ENCODE data around the gene ATRAID.
A peak's percentile ranks its signal among the peaks of the same experiment; 100 is the strongest.

The ATRAID gene

GRCh38 chr2:27211943-27212625, at the start of gene ATRAID, which contains the start of gene SLC5A6:
ATRAID (plus strand) TSS chr2:27212041; CDS start chr2:27212369, 328 bp downstream.
SLC5A6 (minus strand) TSS chr2:27212268; CDS start chr2:27207650, 4,618 bp downstream.
- Histone ChIP-seq H2AFZ (ENCODE audit: low read length) (peak within 1 kb of the TSS; percentile 24; the same call in 1 of the 2 replicates), H4K20me1 (ENCODE audit: insufficient read depth, low read length) (no peaks in the 10 kb centered on the region), H3K9ac (ENCODE audit: low read length) (peak within 1 kb of the TSS; percentile 97), H3K27ac (ENCODE audit: low read depth, low read length, poor library complexity, severe bottlenecking) (peak within 1 kb of the TSS; percentile 80), H3K9me2 (ENCODE audit: low read depth, low read length) (no peaks in the 10 kb centered on the region), H3K79me2 (ENCODE audit: insufficient read depth, low read length) (no peaks in the 10 kb centered on the region), H3K4me1 (ENCODE audit: insufficient read depth, low read length, severe bottlenecking) (peaks cover 37% of the 10 kb centered on the region), H3K27me3 (ENCODE audit: insufficient read depth, low read length) (no peaks in the 10 kb centered on the region), H3K36me3 (ENCODE audit: insufficient read depth, low read length) (peaks cover 40% of the 10 kb centered on the region), H3K9me3 (ENCODE audit: low read length) (no peaks in the 10 kb centered on the region), H3K4me3 (ENCODE audit: low read depth, low read length, poor library complexity, severe bottlenecking) (peak within 1 kb of the TSS; percentile 91), H3K4me2 (ENCODE audit: low read length) (peak within 1 kb of the TSS; percentile 81), H3F3A (ENCODE audit: insufficient read depth, low read length) (no peaks in the 10 kb centered on the region)
- TF ChIP-seq CTCF (IDR thresholded peaks at IDR 0.05; ENCODE audit: low read length) (no peak), EZH2 (IDR thresholded peaks at IDR 0.05; ENCODE audit: borderline replicate concordance, low read length) (no peak)

- Histone ChIP-seq H3K4me2 (ENCODE audit: low read length) (no peak overlapping the region), H3K27me3 (ENCODE audit: insufficient read depth, low read length) (no peaks in the 10 kb centered on the region), H3K4me3 (ENCODE audit: low read depth, low read length, poor library complexity, severe bottlenecking) (no peak overlapping the region), H3K4me1 (ENCODE audit: insufficient read depth, low read length, severe bottlenecking) (peaks cover 19% of the 10 kb centered on the region), H3K27ac (ENCODE audit: low read depth, low read length, poor library complexity, severe bottlenecking) (no peak overlapping the region), H3K9me2 (ENCODE audit: low read depth, low read length) (no peaks in the 10 kb centered on the region), H3K9ac (ENCODE audit: low read length) (no peak overlapping the region), H3K9me3 (ENCODE audit: low read length) (no peaks in the 10 kb centered on the region; the same call in 1 of the 2 replicates), H3F3A (ENCODE audit: insufficient read depth, low read length) (no peaks in the 10 kb centered on the region), H3K36me3 (ENCODE audit: insufficient read depth, low read length) (no peaks in the 10 kb centered on the region; the same call in 1 of the 2 replicates), H4K20me1 (ENCODE audit: insufficient read depth, low read length) (no peaks in the 10 kb centered on the region), H2AFZ (ENCODE audit: low read length) (no peak overlapping the region), H3K79me2 (ENCODE audit: insufficient read depth, low read length) (no peaks in the 10 kb centered on the region)
- TF ChIP-seq EZH2 (IDR thresholded peaks at IDR 0.05; ENCODE audit: borderline replicate concordance, low read length) = no peak
- no peak for TF ChIP-seq CTCF (IDR thresholded peaks at IDR 0.05; ENCODE audit: low read length)
Observed at GRCh38 chr2:27162151-27163121, 49.4 kb upstream of the ATRAID start.

GRCh38 chr2:27164960-27165763, 46.7 kb upstream of the ATRAID start:
- H4K20me1 ChIP-seq (ENCODE audit: insufficient read depth, low read length) = no peaks in the 10 kb centered on the region
- TF ChIP-seq CTCF (IDR thresholded peaks at IDR 0.05; ENCODE audit: low read length) (no peak), EZH2 (IDR thresholded peaks at IDR 0.05; ENCODE audit: borderline replicate concordance, low read length) (no peak)
- H3K9me2 ChIP-seq (ENCODE audit: low read depth, low read length) = no peaks in the 10 kb centered on the region
- peak overlapping the region; percentile 39 for H3K27ac ChIP-seq (ENCODE audit: low read depth, low read length, poor library complexity, severe bottlenecking)
- 0 out of 2 replicates have a peak overlapping the region, but pooled peaks have one; percentile 33 for H2AFZ ChIP-seq (ENCODE audit: low read length)
- no peak overlapping the region for H3K4me3 ChIP-seq (ENCODE audit: low read depth, low read length, poor library complexity, severe bottlenecking)
- H3K79me2 ChIP-seq (ENCODE audit: insufficient read depth, low read length) = no peaks in the 10 kb centered on the region
- no peak overlapping the region for H3K9ac ChIP-seq (ENCODE audit: low read length)
- H3K27me3 ChIP-seq (ENCODE audit: insufficient read depth, low read length) = no peaks in the 10 kb centered on the region
- H3K36me3 ChIP-seq (ENCODE audit: insufficient read depth, low read length) = no peaks in the 10 kb centered on the region; the same call in 1 of the 2 replicates
- 0 out of 2 replicates have a peak overlapping the region, but pooled peaks have one; percentile 12 for H3K4me2 ChIP-seq (ENCODE audit: low read length)
- no peaks in the 10 kb centered on the region; the same call in 1 of the 2 replicates for H3K9me3 ChIP-seq (ENCODE audit: low read length)
- H3K4me1 ChIP-seq (ENCODE audit: insufficient read depth, low read length, severe bottlenecking) = peaks cover 22% of the 10 kb centered on the region
- H3F3A ChIP-seq (ENCODE audit: insufficient read depth, low read length) = no peaks in the 10 kb centered on the region
